Measurements from ENCODE around the gene RAB3C. TPM values are rescaled to one million over a fixed set of nuclear protein-coding genes. Genes with fewer than 3 reads are reported as not detected.

RAB3C gene
- total and polyA plus RNA-seq, 2 experiments from 2014 or later = 15.0 to 30.6 TPM

- H3K27me3 ChIP-seq (ENCODE audit: insufficient read depth) = no peaks in the 10 kb centered on the region
- H3K9me2 ChIP-seq (ENCODE audit: insufficient read depth) = peaks cover 7% of the 10 kb centered on the region; the same call in 1 of the 2 replicates
- no peak overlapping the region for H3K4me2 ChIP-seq
- Mint-ChIP-seq H3K9me3 (no peaks in the 10 kb centered on the region), H3K36me3 (ENCODE audit: low read depth) (no peaks in the 10 kb centered on the region), H3K4me1 (peaks cover 7% of the 10 kb centered on the region; the same call in 1 of the 3 replicates), H3K4me3 (no peak overlapping the region), H3K27me3 (ENCODE audit: insufficient read depth, low read depth, poor library complexity) (no peaks in the 10 kb centered on the region), H3K27ac (no peak overlapping the region)
- no peaks in the 10 kb centered on the region for H3K79me2 ChIP-seq (replicated peaks; ENCODE audit: insufficient read depth)
- no peak overlapping the region for H3K27ac ChIP-seq (ENCODE audit: low read depth)
- H3K4me1 ChIP-seq (ENCODE audit: insufficient read depth) = no peaks in the 10 kb centered on the region; the same call in 1 of the 2 replicates
- H4K20me1 ChIP-seq (replicated peaks; ENCODE audit: insufficient read depth) = no peaks in the 10 kb centered on the region
- DNase-seq (ENCODE audit: low spot score) (no peak), ATAC-seq (no peak)
- TF ChIP-seq STAT1 (IDR thresholded peaks at IDR 0.05; ENCODE audit: unreplicated experiment) = no peak
- no peak for TF ChIP-seq POLR2AphosphoS5 (IDR thresholded peaks at IDR 0.05; ENCODE audit: low read depth)
- TF ChIP-seq ZNF331 (CRISPR knock-in tag; IDR thresholded peaks at IDR 0.05; ENCODE audit: low read depth) = no peak
- TF ChIP-seq REST (IDR thresholded peaks at IDR 0.05; ENCODE audit: unreplicated experiment) = no peak
- TF ChIP-seq ZNF462 (CRISPR knock-in tag; IDR thresholded peaks at IDR 0.05) = no peak
- no peak overlapping the region for H2AFZ ChIP-seq
- no peaks in the 10 kb centered on the region for H3F3A ChIP-seq (replicated peaks; ENCODE audit: low read depth)
- H3K36me3 ChIP-seq (ENCODE audit: insufficient read depth) = no peaks in the 10 kb centered on the region
- H3K4me3 ChIP-seq = no peak overlapping the region
These were observed 273.2 kb downstream of the RAB3C start for GRCh38 chr5:58855851-58856739.
